AG09309 (cell line): ENCODE results near the gene GMCL1.

Experiments
- DNase-seq: peaks from one replicate; pipeline ENCODE4 v3.0.0-alpha.2; 2010; ENCODE audit warnings: low read depth
- H3K4me3 ChIP-seq: 2 replicates; pipeline ENCODE4 v1.5.1; 2011; ENCODE audit warnings: mild to moderate bottlenecking, low read depth, low read length, moderate library complexity; ENCODE audit not compliant: control insufficient read depth
- CTCF ChIP-seq: IDR thresholded peaks from 2 replicates; pipeline ENCODE4 v1.5.1; 2011; ENCODE audit warnings: mild to moderate bottlenecking, low read depth, low read length, inconsistent platforms; ENCODE audit not compliant: insufficient read depth, control insufficient read depth; ENCODE audit errors: missing control alignments

Gene GMCL1

GRCh38 chr2:69847068-69847828 is 17.8 kb downstream of the GMCL1 start:
- no peak for DNase-seq
- no peak for TF ChIP-seq CTCF
- no peak overlapping the region for H3K4me3 ChIP-seq

GRCh38 chr2:69848186-69848790 is 18.8 kb downstream of the GMCL1 start:
- DNase-seq = no peak
- TF ChIP-seq CTCF = no peak

GRCh38 chr2:69858261-69858660 is 28.8 kb downstream of the GMCL1 start:
- no peak for DNase-seq
- H3K4me3 ChIP-seq = no peak overlapping the region
- no peak for TF ChIP-seq CTCF

More at GRCh38 chr2:69848186-69848790, 18.8 kb downstream of the GMCL1 start:
- H3K4me3 ChIP-seq = no peak overlapping the region

- H3K4me3 ChIP-seq = no peak overlapping the region
- no peak for DNase-seq
- no peak for TF ChIP-seq CTCF
These were observed 33.8 kb downstream of the GMCL1 start for GRCh38 chr2:69863298-69863697.

- H3K4me3 ChIP-seq = no peak overlapping the region
- TF ChIP-seq CTCF = no peak
- no peak for DNase-seq
These were observed 59.0 kb downstream of the GMCL1 start for GRCh38 chr2:69888451-69888850.

DNA sequence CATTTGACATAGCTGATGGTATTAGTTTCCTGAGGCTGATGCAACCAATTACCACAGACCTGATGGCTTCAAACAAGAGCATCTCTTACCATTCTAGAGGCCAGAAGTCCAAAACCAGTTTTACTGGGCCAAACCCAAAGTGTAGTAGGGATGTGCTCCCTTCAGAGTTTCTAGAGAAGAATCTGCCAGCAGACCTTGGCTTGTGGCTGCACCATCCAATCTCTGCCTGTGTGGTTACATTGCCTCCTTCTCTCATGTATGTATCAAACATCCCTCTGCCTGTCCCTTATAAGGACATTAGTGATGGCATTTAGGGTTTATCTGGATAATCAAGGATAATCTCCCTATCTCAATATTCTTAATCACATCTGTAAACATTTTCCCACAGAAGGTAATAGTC is 59.8 kb downstream of the GMCL1 start:
- H3K4me3 ChIP-seq = no peak overlapping the region
- no peak for DNase-seq
- TF ChIP-seq CTCF = no peak
